VCaP (cell line): ENCODE measurements around the gene TMEM269.

Experiments
- H3K27ac ChIP-seq: fragments of 450-650 bp; 2 replicates; pipeline ENCODE4 v1.5.1; 2017
- CTCF ChIP-seq: fragments of 450-650 bp; conservative IDR thresholded peaks from 2 replicates; pipeline ENCODE4 v1.5.1; 2017; ENCODE audit warnings: mild to moderate bottlenecking, moderate library complexity

The TMEM269 gene

GRCh38 chr1:42837709-42838108, 52.9 kb downstream of the TMEM269 start:
- no peak for TF ChIP-seq CTCF
- no peak overlapping the region for H3K27ac ChIP-seq

- H3K27ac ChIP-seq: no peak overlapping the region
- TF ChIP-seq CTCF: no peak
These were observed 53.8 kb downstream of the TMEM269 start for GRCh38 chr1:42838482-42839190.

GRCh38 chr1:42841010-42841409, 56.2 kb downstream of the TMEM269 start:
- no peak for TF ChIP-seq CTCF
- peak overlapping the region; percentile 32; the same call in 1 of the 2 replicates for H3K27ac ChIP-seq

GRCh38 chr1:42841440-42842147, 56.8 kb downstream of the TMEM269 start:
- H3K27ac ChIP-seq: peak overlapping the region; percentile 32; the same call in 1 of the 2 replicates
- no peak for TF ChIP-seq CTCF

- TF ChIP-seq CTCF: no peak
- no peak overlapping the region for H3K27ac ChIP-seq
These were observed 59.9 kb downstream of the TMEM269 start for GRCh38 chr1:42844592-42845140.

- no peak overlapping the region for H3K27ac ChIP-seq
- no peak for TF ChIP-seq CTCF
These were observed 60.4 kb downstream of the TMEM269 start for GRCh38 chr1:42845193-42845592.

- TF ChIP-seq CTCF: no peak
- no peak overlapping the region for H3K27ac ChIP-seq
These were observed 61.1 kb downstream of the TMEM269 start for GRCh38 chr1:42845866-42846256.
